ENCODE data around the gene THG1L. TPM values are rescaled to one million over a fixed set of nuclear protein-coding genes. Genes with fewer than 3 reads are reported as not detected.
A peak's percentile ranks its signal among the peaks of the same experiment; 100 is the strongest.
"Not testable (repeated sequence)": the region's sequence is repeated elsewhere in the genome, so short reads cannot be mapped to it uniquely, and the experiment has no call there.

THG1L gene
- 5.3 TPM for total RNA-seq
- long read RNA-seq, transcript THG1L-201 (6 exons, 3,107 nt), result major isoform, 7 of 10 reads
- long read RNA-seq, partial matches to known transcripts, result 0 of 10 reads
- long read RNA-seq, other reads (novel, unspliced or antisense), result 3 of 10 reads

GRCh38 chr5:157731272-157732129 is at the start of gene THG1L:
Gene THG1L, plus strand, starts transcription at chr5:157731420. Its CDS starts 21 bp downstream, at chr5:157731441.
- peak; percentile 98 for DNase-seq
- ATAC-seq, result peak; percentile 100
- intact Hi-C loops (cut with micrococcal nuclease), result no loop called here

DNA sequence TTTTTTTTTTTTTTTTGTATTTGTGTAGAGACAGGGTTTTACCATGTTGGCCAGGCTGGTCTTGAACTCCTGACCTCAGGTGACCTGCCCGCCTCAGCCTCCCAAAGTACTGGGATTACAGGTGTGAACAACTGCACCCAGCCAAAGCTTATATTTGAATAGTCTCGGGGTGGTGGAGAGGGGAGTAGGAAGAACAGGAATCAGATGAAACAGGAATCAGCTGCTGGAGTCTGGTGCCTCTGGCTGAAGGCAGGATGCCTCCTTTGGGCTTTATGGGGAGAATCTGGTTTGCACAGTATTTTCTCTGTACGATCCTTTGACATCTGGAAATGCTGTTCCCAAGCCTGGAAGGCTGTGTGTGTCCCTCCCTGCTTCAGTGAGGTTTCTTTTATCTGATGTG is 49.0 kb upstream of the THG1L start:
- no peak for DNase-seq
- ATAC-seq, result no peak
- intact Hi-C loops (cut with micrococcal nuclease), result no loop called here

DNA sequence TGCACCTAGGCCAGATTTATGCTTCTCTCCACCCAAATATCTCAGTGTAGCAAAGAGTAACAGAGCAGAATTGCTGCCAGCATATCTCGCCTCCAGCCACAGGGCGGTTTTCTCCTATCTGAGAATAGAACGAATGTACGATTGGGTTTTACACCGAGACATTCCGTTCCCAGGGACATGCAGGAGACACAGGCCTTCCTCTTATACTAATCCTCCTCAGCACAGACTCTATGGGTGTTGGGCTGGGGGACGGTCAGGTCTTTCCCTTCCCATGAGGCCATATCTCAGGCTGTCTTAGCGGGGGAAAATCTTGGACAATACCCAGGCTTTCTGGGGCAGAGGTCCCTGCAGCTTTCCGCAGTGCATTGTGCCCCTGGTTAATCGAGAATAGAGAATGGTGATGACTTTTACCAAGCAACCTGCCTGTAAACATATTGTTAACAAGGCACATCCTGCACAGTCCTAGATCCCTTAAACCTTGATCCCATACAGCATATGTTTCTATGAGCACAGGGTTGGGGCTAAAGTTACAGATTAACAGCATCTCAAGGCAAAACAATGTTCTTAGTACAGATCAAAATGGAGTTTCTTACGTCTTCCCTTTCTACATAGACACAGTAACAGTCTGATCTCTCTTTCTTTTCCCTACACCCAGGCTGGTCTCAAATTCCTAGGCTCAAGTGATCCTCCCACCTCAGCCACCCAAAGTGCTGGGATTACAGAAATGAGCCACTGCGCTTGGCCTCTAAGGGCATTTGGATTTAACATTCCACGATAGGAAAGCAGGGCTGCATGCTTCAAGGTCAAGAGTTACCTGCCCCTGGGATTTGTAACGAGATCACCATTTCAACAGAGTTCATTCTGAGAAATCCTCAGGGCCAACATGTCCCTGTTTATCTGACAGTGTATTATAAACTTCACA is 44.7 kb upstream of the THG1L start:
- peak; percentile 83 for ATAC-seq
- DNase-seq; intact Hi-C loops (cut with micrococcal nuclease): not testable (repeated sequence)

GRCh38 chr5:157687198-157687554 is 44.0 kb upstream of the THG1L start:
- DNase-seq, result no peak
- ATAC-seq, result no peak

DNA sequence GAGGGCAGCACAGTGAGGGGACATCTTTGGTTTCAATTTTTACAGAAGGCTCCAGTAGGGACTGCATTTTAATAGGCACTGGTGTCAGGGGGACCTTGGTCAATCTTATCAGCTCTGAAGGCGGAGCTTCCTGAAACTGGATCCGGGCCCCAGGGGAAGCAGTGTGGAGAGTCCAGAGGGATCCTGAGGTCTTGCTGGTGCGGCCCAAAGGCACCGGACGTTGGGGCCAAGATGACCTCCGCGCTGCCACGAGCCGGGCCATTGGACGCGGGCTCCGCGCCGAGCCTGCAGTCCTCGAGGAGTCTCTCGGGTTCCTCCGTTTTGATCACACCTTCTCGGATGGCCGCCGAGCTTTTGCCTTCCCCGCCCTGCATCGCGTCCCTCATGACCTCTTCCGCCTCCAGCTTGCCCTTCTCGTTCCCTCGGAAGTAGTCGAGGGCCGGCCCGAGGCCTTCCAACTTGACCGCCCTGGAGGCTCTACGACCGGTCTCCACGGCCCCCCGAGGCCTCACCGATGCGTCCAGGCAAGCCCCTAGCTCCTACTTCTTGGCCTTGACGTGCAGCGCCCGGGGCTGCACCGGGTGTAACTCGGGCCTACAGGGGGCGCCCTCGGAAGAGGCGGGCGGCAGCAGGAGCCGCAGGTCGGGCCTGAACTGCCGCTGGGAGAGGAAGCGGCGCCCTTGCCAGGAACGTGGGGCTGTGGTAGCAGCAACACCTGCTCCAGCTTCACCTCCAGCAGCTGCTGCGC is 41.1 kb upstream of the THG1L start:
- intact Hi-C loops (cut with micrococcal nuclease), result no loop called here
- DNase-seq (peak; percentile 33), ATAC-seq (no peak)

More at GRCh38 chr5:157687198-157687554, 44.0 kb upstream of the THG1L start:
- intact Hi-C loops (cut with micrococcal nuclease), result no loop called here

DNA sequence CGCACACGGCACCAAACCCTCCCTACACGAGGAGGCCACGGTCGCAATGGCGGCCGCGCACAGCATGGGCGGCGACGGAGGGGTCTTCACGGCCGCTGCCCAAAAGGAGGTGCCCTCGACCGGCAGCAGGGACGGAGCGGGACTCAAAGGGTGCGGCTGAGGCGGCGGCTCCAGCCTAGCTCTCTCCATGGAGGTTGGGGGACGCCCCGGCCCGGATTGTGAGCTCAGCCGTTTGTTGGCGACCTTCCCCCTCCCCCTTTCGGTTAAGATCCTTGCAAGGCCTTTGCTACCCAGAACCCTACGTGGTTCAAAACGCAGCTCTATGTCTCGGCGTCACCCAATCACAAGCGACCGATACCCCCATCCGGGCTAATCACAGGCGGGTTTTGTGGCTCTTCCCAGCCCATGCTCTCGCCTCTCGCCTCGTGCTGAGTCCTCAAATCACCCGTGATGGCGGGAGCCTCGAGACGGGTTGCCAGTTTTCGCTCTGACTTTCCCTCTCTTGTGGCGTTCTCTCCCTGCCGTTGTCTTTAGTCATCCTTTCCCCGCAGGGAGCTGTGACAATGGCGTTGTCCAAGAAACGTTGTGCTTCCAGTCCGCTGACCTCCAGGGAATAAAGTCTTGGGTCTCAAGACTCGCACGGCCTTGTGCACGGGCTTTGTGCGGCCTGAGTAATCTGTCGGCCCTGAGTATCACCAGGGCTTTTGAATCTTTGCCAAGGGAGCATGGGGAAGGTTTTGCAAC is 40.4 kb upstream of the THG1L start:
- intact Hi-C loops (cut with micrococcal nuclease), result no loop called here
- DNase-seq, result no peak
- no peak for ATAC-seq

DNA sequence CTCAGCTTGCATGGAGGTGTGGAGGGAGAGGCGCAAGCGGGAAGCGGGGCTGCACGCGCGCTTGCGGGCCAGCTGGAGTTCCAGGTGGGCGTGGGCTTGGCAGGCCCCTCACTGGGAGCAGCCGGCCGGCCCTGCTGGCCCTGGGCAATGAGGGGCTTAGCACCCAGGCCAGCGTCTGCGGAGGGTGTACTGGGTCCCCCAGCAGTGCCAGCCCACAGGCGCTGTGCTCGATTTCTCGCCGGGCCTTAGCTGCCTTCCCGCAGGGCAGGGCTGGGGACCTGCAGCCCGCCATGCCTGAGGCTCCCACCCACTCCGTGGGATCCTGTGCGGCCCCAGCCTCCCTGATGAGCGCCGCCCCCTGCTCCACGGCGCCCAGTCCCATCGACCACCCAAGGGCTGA is 37.4 kb upstream of the THG1L start:
- ATAC-seq; DNase-seq; intact Hi-C loops (cut with micrococcal nuclease): not testable (repeated sequence)

- intact Hi-C loops (cut with micrococcal nuclease); DNase-seq: not testable (repeated sequence)
These were observed 35.1 kb upstream of the THG1L start for GRCh38 chr5:157696154-157696553.

DNA sequence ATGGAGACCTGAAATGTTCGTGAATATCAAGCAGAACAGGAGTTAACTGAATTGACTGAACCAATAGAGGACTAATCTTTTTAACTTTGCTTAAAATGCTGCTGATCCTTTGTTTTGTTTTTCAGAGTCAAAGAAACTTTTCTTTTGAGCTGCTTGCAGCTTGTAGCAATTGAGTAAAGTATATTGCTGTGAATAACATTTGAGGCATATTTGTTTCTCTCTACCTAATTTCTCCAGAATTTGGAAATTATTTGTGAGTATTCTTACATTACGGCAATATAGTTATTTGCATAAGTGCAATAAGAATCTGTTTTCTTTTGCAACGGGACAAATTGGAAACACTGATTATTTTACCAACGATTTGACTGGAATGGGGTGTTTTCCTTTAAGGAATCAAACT is 32.5 kb upstream of the THG1L start:
- ATAC-seq; intact Hi-C loops (cut with micrococcal nuclease); DNase-seq: not testable (repeated sequence)

More at GRCh38 chr5:157696154-157696553, 35.1 kb upstream of the THG1L start:
- not testable (repeated sequence) for ATAC-seq

- DNase-seq (no peak), ATAC-seq (no peak)
- intact Hi-C loops (cut with micrococcal nuclease), result no loop called here
These were observed 27.5 kb upstream of the THG1L start for GRCh38 chr5:157703736-157704135.

DNA sequence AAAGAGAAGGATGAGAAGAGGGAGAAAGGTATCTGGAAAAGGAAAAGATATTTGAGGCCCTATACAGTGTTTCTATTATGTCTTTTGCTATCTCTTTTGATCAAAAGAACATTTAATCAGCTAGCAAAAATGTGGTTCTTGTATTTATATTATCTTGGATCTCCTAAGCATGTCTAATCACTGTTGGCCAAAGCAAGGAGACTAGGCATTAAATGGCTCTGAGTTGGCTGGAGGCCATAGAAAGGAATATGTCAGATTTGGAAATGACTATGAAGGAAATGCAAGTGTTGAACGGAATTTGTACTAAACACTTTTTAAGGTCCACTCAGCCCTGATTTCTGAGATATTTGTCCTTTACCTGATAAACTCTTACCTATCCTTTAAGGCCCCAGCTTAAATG is 22.4 kb upstream of the THG1L start:
- ATAC-seq, result no peak
- no peak for DNase-seq
- intact Hi-C loops (cut with micrococcal nuclease), result no loop called here

GRCh38 chr5:157709346-157709745 is 21.9 kb upstream of the THG1L start:
- DNase-seq, result no peak
- no peak for ATAC-seq
- intact Hi-C loops (cut with micrococcal nuclease), result no loop called here

GRCh38 chr5:157710431-157710830 is 20.8 kb upstream of the THG1L start:
- ATAC-seq (no peak), DNase-seq (no peak)
- intact Hi-C loops (cut with micrococcal nuclease), result loop anchor here (10.0 kb wide), 1 partner anchor 126 kb away; no protein-coding TSS in a partner anchor

- ATAC-seq, result no peak
- intact Hi-C loops (cut with micrococcal nuclease), result loop anchor here (10.0 kb wide), 1 partner anchor 126 kb away; no protein-coding TSS in a partner anchor
- no peak for DNase-seq
These were observed 20.3 kb upstream of the THG1L start for GRCh38 chr5:157710882-157711281.

GRCh38 chr5:157713830-157714595 is 17.2 kb upstream of the THG1L start:
- ATAC-seq (no peak), DNase-seq (no peak)
- intact Hi-C loops (cut with micrococcal nuclease), result loop anchor here (10.0 kb wide), 1 partner anchor 129 kb away; no protein-coding TSS in a partner anchor

GRCh38 chr5:157714596-157714864 is 16.7 kb upstream of the THG1L start:
- no peak for DNase-seq
- ATAC-seq, result no peak
- intact Hi-C loops (cut with micrococcal nuclease), result loop anchor here (10.0 kb wide), 1 partner anchor 130 kb away; no protein-coding TSS in a partner anchor

GRCh38 chr5:157718519-157718918 is 12.7 kb upstream of the THG1L start:
- DNase-seq (no peak), ATAC-seq (peak; percentile 95)
- intact Hi-C loops (cut with micrococcal nuclease), result loop anchor here (5.0 to 10.0 kb wide), 2 partner anchors 134 to 286 kb away; no protein-coding TSS in a partner anchor
